HEK293 (cell line): Measurements from ENCODE around the gene ITPR2.

Experiments used
- CTCF ChIA-PET: fragments of 350-600 bp; formaldehyde crosslinking; extraction: SDS; loops from one replicate; lab custom pipeline; 2021; ENCODE audit warnings: antibody characterized with exemption; lab: Yijun Ruan, JAX
- POLR2A ChIA-PET: fragments of 300-600 bp; formaldehyde crosslinking; extraction: SDS; loops from one replicate; lab custom pipeline; 2020; ENCODE audit warnings: antibody characterized with exemption, inconsistent platforms; lab: Yijun Ruan, JAX
- H3K27ac ChIP-seq: fragments of 200-500 bp; sonication (Bioruptor generic); 2 replicates; pipeline ENCODE4 v1.5.1; 2014; ENCODE audit warnings: low read depth, low read length, control low read depth, inconsistent platforms; ENCODE audit errors: extremely low read depth
- H3K36me3 ChIP-seq, 2 experiments: fragments of 200-500 bp in 1 of 2; sonication (Bioruptor generic) in 1 of 2; 1 replicate in 1 of 2; 2 replicates in 1 of 2; pipeline ENCODE4 v1.5.1; 2014 to 2017; ENCODE audit warnings: inconsistent platforms in 2 of 2, low read length in 2 of 2; ENCODE audit not compliant: control insufficient read depth in 2 of 2, insufficient read depth in 1 of 2
- H3K4me1 ChIP-seq: fragments of 200-500 bp; sonication (Bioruptor generic); 2 replicates; pipeline ENCODE4 v1.5.1; 2014; ENCODE audit warnings: mild to moderate bottlenecking, low read length, inconsistent platforms; ENCODE audit not compliant: control insufficient read depth, insufficient read depth
- H3K4me3 ChIP-seq: 2 replicates; pipeline ENCODE4 v1.5.1; 2011; ENCODE audit warnings: low read depth, mild to moderate bottlenecking, control low read depth, low read length, moderate library complexity
- H3K9me3 ChIP-seq: fragments of 200-500 bp; sonication (Bioruptor generic); 2 replicates; pipeline ENCODE4 v1.5.1; 2014; ENCODE audit warnings: low read depth, low read length, inconsistent platforms; ENCODE audit not compliant: control insufficient read depth, insufficient read depth
- SCRT1 ChIP-seq: fragments of 450-650 bp; formaldehyde crosslinking; IDR thresholded peaks from 2 replicates; pipeline ENCODE4 v1.5.1; 2016; ENCODE audit warnings: missing biosample characterization, missing genetic modification characterization, borderline replicate concordance
- SETDB1 ChIP-seq: IDR thresholded peaks from one replicate; pipeline ENCODE4 v1.6.1; 2017; ENCODE audit warnings: mild to moderate bottlenecking, low read length, moderate library complexity, mixed read lengths; ENCODE audit not compliant: insufficient read length
- SP7 ChIP-seq: fragments of 450-650 bp; formaldehyde crosslinking; IDR thresholded peaks from 2 replicates; pipeline ENCODE4 v1.5.1; 2016; ENCODE audit warnings: missing biosample characterization, missing genetic modification characterization
- YY1 ChIP-seq: fragments of 450-650 bp; formaldehyde crosslinking; IDR thresholded peaks from 2 replicates; pipeline ENCODE4 v1.5.1; 2018; ENCODE audit warnings: missing biosample characterization, missing genetic modification characterization
- ZBTB17 ChIP-seq: fragments of 450-650 bp; formaldehyde crosslinking; IDR thresholded peaks from 2 replicates; pipeline ENCODE4 v1.5.1; 2016; ENCODE audit warnings: missing biosample characterization, missing genetic modification characterization
- ZNF133 ChIP-seq: fragments of 450-650 bp; formaldehyde crosslinking; IDR thresholded peaks from 2 replicates; pipeline ENCODE4 v1.5.1; 2016; ENCODE audit warnings: missing biosample characterization, missing genetic modification characterization
- ZNF302 ChIP-seq: fragments of 450-650 bp; formaldehyde crosslinking; IDR thresholded peaks from 2 replicates; pipeline ENCODE4 v1.5.1; 2016; ENCODE audit warnings: missing biosample characterization, missing genetic modification characterization, low read depth
- ZNF341 ChIP-seq: fragments of 450-650 bp; formaldehyde crosslinking; IDR thresholded peaks from 2 replicates; pipeline ENCODE4; 2016; ENCODE audit warnings: low read depth, missing biosample characterization, missing genetic modification characterization
- ZNF548 ChIP-seq: fragments of 450-650 bp; formaldehyde crosslinking; IDR thresholded peaks from 2 replicates; pipeline ENCODE4 v1.5.1; 2016; ENCODE audit warnings: missing biosample characterization, missing genetic modification characterization
- ZNF658 ChIP-seq: fragments of 450-650 bp; formaldehyde crosslinking; IDR thresholded peaks from 2 replicates; pipeline ENCODE4; 2016; ENCODE audit warnings: missing biosample characterization, missing genetic modification characterization
- ZNF843 ChIP-seq: fragments of 450-650 bp; formaldehyde crosslinking; IDR thresholded peaks from 2 replicates; pipeline ENCODE4 v1.5.1; 2016; ENCODE audit warnings: missing biosample characterization, missing genetic modification characterization
- TF ChIP-seq, protein P1 (sequence below): fragments of 450-650 bp; formaldehyde crosslinking; IDR thresholded peaks from 2 replicates; pipeline ENCODE4 v1.5.1; 2016; ENCODE audit warnings: missing biosample characterization, missing genetic modification characterization
- TF ChIP-seq, protein P2 (sequence below): fragments of 450-650 bp; formaldehyde crosslinking; conservative IDR thresholded peaks from 2 replicates; pipeline ENCODE4 v1.5.1; 2016; ENCODE audit warnings: low read depth, missing biosample characterization, missing genetic modification characterization
- TF ChIP-seq, protein P3 (sequence below): fragments of 450-650 bp; formaldehyde crosslinking; IDR thresholded peaks from 2 replicates; pipeline ENCODE4 v1.5.1; 2017; ENCODE audit warnings: missing biosample characterization, missing genetic modification characterization

The ITPR2 gene

DNA sequence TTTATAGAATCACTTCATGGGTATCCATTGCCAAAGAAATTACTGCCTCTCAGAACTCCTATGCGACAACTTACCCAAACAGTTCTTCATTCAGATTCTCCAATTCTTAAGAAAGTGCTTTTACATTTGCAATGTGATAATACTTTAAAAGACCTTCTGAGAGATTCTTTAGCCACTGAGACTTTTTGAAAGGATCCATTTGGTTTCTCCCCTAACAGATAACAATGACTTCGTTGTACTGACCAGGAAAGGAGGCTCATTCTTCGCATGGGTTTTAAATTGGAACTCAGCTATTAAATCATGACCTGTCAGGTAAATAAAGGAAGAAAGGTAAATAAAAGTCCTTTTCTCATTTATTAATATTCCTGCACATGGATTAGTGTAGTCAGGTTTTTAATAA, 14.8 kb downstream of the ITPR2 start:
- no peak overlapping the region for H3K4me3 ChIP-seq
- H3K4me1 ChIP-seq, result peaks cover 3% of the 10 kb centered on the region; the same call in 1 of the 2 replicates
- TF ChIP-seq YY1 (tag by site-specific recombination) (no peak), SETDB1 (no peak), ZNF658 (no peak), ZNF133 (no peak), ZNF341 (tag by site-specific recombination) (no peak), ZNF302 (tag by site-specific recombination) (no peak), SP7 (no peak), ZBTB17 (no peak)
- TF ChIP-seq, protein P1, sequence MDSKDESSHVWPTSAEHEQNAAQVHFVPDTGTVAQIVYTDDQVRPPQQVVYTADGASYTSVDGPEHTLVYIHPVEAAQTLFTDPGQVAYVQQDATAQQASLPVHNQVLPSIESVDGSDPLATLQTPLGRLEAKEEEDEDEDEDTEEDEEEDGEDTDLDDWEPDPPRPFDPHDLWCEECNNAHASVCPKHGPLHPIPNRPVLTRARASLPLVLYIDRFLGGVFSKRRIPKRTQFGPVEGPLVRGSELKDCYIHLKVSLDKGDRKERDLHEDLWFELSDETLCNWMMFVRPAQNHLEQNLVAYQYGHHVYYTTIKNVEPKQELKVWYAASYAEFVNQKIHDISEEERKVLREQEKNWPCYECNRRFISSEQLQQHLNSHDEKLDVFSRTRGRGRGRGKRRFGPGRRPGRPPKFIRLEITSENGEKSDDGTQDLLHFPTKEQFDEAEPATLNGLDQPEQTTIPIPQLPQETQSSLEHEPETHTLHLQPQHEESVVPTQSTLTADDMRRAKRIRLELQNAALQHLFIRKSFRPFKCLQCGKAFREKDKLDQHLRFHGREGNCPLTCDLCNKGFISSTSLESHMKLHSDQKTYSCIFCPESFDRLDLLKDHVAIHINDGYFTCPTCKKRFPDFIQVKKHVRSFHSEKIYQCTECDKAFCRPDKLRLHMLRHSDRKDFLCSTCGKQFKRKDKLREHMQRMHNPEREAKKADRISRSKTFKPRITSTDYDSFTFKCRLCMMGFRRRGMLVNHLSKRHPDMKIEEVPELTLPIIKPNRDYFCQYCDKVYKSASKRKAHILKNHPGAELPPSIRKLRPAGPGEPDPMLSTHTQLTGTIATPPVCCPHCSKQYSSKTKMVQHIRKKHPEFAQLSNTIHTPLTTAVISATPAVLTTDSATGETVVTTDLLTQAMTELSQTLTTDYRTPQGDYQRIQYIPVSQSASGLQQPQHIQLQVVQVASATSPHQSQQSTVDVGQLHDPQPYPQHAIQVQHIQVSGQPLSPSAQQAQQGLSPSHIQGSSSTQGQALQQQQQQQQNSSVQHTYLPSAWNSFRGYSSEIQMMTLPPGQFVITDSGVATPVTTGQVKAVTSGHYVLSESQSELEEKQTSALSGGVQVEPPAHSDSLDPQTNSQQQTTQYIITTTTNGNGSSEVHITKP (tag by site-specific recombination), result no peak
- TF ChIP-seq, protein P2, sequence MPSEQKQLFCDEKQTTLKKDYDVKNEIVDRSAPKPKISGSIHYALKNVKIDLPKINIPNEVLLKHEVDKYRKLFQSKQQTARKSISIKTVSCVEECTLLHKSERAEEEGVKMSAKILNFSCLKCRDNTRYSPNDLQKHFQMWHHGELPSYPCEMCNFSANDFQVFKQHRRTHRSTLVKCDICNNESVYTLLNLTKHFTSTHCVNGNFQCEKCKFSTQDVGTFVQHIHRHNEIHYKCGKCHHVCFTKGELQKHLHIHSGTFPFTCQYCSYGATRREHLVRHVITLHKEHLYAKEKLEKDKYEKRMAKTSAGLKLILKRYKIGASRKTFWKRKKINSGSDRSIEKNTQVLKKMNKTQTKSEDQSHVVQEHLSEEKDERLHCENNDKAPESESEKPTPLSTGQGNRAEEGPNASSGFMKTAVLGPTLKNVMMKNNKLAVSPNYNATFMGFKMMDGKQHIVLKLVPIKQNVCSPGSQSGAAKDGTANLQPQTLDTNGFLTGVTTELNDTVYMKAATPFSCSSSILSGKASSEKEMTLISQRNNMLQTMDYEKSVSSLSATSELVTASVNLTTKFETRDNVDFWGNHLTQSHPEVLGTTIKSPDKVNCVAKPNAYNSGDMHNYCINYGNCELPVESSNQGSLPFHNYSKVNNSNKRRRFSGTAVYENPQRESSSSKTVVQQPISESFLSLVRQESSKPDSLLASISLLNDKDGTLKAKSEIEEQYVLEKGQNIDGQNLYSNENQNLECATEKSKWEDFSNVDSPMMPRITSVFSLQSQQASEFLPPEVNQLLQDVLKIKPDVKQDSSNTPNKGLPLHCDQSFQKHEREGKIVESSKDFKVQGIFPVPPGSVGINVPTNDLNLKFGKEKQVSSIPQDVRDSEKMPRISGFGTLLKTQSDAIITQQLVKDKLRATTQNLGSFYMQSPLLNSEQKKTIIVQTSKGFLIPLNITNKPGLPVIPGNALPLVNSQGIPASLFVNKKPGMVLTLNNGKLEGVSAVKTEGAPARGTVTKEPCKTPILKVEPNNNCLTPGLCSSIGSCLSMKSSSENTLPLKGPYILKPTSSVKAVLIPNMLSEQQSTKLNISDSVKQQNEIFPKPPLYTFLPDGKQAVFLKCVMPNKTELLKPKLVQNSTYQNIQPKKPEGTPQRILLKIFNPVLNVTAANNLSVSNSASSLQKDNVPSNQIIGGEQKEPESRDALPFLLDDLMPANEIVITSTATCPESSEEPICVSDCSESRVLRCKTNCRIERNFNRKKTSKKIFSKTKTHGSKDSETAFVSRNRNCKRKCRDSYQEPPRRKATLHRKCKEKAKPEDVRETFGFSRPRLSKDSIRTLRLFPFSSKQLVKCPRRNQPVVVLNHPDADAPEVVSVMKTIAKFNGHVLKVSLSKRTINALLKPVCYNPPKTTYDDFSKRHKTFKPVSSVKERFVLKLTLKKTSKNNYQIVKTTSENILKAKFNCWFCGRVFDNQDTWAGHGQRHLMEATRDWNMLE (tag by site-specific recombination), result no peak
- POLR2A ChIA-PET, result no interaction called here
- CTCF ChIA-PET, result no interaction called here
- peaks cover 0 to 4% of the 10 kb centered on the region in 2 experiments; a peak in 1 of 3 replicates for H3K36me3 ChIP-seq
- H3K9me3 ChIP-seq, result no peaks in the 10 kb centered on the region
- no peak overlapping the region for H3K27ac ChIP-seq

DNA sequence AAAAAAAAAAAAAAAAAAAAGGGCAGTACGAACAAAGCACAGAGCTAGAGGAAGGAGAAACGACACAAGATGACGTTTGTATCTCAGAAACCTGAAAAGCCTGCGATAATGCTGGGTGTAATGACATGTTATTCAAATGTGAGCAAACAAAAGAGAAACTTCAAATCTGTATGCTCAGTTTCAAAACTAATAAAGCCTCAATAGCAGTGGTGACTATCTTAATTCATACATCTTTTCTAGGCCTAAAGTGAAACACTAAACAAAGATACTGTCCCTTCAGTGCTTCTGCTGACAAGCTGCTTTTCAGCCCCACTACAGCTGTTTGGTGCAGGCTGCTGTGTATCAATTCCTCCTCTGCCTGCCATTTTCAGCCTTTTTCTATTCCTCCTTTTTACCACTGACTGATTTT, 15.8 kb downstream of the ITPR2 start:
- no peak for TF ChIP-seq ZNF548 (tag by site-specific recombination)
- TF ChIP-seq ZNF843 (tag by site-specific recombination), result no peak
- TF ChIP-seq SCRT1 (tag by site-specific recombination), result no peak
- TF ChIP-seq, protein P3, sequence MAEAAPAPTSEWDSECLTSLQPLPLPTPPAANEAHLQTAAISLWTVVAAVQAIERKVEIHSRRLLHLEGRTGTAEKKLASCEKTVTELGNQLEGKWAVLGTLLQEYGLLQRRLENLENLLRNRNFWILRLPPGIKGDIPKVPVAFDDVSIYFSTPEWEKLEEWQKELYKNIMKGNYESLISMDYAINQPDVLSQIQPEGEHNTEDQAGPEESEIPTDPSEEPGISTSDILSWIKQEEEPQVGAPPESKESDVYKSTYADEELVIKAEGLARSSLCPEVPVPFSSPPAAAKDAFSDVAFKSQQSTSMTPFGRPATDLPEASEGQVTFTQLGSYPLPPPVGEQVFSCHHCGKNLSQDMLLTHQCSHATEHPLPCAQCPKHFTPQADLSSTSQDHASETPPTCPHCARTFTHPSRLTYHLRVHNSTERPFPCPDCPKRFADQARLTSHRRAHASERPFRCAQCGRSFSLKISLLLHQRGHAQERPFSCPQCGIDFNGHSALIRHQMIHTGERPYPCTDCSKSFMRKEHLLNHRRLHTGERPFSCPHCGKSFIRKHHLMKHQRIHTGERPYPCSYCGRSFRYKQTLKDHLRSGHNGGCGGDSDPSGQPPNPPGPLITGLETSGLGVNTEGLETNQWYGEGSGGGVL (tag by site-specific recombination), result no peak
- Histone ChIP-seq H3K36me3 (peaks cover 0 to 4% of the 10 kb centered on the region in 2 experiments; a peak in 1 of 3 replicates), H3K4me3 (no peak overlapping the region), H3K27ac (no peak overlapping the region), H3K4me1 (peaks cover 3% of the 10 kb centered on the region; the same call in 1 of the 2 replicates), H3K9me3 (no peaks in the 10 kb centered on the region)
- ChIA-PET POLR2A (interaction anchor here (0.7 kb wide), 1 partner anchor 199 kb away, joined by 7 read pairs; no protein-coding TSS in a partner anchor), CTCF (no interaction called here)
